ENCODE data around the gene TXNRD2.

DNA sequence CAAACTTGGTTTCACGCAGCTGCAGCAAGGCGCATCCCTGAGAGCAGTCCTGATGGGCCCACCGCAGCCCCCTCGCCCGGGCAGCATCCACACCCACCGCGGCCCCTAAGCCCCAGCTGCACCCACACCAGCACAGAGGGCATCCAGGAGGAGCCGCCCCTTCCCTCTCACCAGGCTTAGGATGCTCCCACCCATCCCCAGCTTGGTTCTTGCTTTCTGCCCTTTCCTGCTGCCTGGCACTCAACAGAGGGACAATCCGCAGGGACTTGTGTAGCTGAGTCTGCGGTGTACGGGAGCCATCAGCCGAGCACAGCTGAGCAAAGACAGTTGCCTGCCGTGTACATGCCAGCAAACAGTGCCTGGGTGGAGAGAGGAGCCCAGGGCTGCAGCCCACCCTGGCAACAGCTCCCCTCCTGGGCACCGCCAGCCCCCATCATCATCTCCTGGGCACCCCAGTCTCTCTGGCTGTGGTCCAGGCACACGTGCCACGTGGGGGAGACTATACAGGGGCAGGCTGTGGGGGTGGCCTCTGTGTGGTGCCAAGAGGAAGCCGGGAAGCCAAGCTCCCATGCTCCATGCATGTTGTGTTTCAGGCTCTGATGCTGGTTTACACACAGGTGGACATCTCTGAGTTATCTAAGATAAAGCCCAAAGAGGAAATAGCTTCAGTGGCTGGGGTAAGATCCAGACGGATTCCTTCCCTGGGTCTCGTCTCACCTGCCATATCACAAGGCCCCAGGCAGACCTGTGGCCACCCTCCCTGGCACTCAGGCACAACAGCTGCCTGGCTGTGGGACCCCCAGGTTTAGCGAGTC lies 50.9 kb downstream of the TXNRD2 start:
- TF ChIP-seq, protein P1, sequence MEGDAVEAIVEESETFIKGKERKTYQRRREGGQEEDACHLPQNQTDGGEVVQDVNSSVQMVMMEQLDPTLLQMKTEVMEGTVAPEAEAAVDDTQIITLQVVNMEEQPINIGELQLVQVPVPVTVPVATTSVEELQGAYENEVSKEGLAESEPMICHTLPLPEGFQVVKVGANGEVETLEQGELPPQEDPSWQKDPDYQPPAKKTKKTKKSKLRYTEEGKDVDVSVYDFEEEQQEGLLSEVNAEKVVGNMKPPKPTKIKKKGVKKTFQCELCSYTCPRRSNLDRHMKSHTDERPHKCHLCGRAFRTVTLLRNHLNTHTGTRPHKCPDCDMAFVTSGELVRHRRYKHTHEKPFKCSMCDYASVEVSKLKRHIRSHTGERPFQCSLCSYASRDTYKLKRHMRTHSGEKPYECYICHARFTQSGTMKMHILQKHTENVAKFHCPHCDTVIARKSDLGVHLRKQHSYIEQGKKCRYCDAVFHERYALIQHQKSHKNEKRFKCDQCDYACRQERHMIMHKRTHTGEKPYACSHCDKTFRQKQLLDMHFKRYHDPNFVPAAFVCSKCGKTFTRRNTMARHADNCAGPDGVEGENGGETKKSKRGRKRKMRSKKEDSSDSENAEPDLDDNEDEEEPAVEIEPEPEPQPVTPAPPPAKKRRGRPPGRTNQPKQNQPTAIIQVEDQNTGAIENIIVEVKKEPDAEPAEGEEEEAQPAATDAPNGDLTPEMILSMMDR (conservative IDR thresholded peaks at IDR 0.05; ENCODE audit: low read depth in 2 of 2), result no peak
- no peak for TF ChIP-seq ZNF331 (CRISPR knock-in tag; IDR thresholded peaks at IDR 0.05; ENCODE audit: low read depth)
- no peak for TF ChIP-seq CREB1 (CRISPR knock-in tag; IDR thresholded peaks at IDR 0.05; ENCODE audit: low read depth)
- no peak for TF ChIP-seq POLR2AphosphoS5 (IDR thresholded peaks at IDR 0.05; ENCODE audit: low read depth)
- no peak for TF ChIP-seq EZH2phosphoT487 (IDR thresholded peaks at IDR 0.05; ENCODE audit: unreplicated experiment)
- TF ChIP-seq JUNB (IDR thresholded peaks at IDR 0.05; ENCODE audit: unreplicated experiment), result no peak
- no peak for TF ChIP-seq EZH2 (IDR thresholded peaks at IDR 0.05; ENCODE audit: low read depth, unreplicated experiment)
- TF ChIP-seq, protein P2, sequence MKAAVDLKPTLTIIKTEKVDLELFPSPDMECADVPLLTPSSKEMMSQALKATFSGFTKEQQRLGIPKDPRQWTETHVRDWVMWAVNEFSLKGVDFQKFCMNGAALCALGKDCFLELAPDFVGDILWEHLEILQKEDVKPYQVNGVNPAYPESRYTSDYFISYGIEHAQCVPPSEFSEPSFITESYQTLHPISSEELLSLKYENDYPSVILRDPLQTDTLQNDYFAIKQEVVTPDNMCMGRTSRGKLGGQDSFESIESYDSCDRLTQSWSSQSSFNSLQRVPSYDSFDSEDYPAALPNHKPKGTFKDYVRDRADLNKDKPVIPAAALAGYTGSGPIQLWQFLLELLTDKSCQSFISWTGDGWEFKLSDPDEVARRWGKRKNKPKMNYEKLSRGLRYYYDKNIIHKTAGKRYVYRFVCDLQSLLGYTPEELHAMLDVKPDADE (IDR thresholded peaks at IDR 0.05), result no peak
- TF ChIP-seq, protein P3, sequence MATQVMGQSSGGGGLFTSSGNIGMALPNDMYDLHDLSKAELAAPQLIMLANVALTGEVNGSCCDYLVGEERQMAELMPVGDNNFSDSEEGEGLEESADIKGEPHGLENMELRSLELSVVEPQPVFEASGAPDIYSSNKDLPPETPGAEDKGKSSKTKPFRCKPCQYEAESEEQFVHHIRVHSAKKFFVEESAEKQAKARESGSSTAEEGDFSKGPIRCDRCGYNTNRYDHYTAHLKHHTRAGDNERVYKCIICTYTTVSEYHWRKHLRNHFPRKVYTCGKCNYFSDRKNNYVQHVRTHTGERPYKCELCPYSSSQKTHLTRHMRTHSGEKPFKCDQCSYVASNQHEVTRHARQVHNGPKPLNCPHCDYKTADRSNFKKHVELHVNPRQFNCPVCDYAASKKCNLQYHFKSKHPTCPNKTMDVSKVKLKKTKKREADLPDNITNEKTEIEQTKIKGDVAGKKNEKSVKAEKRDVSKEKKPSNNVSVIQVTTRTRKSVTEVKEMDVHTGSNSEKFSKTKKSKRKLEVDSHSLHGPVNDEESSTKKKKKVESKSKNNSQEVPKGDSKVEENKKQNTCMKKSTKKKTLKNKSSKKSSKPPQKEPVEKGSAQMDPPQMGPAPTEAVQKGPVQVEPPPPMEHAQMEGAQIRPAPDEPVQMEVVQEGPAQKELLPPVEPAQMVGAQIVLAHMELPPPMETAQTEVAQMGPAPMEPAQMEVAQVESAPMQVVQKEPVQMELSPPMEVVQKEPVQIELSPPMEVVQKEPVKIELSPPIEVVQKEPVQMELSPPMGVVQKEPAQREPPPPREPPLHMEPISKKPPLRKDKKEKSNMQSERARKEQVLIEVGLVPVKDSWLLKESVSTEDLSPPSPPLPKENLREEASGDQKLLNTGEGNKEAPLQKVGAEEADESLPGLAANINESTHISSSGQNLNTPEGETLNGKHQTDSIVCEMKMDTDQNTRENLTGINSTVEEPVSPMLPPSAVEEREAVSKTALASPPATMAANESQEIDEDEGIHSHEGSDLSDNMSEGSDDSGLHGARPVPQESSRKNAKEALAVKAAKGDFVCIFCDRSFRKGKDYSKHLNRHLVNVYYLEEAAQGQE (IDR thresholded peaks at IDR 0.05; ENCODE audit: unreplicated experiment), result no peak
